ENCODE measurements around the gene CSTPP1.

- TF ChIP-seq CTCF (IDR thresholded peaks at IDR 0.05; ENCODE audit: poor library complexity, severe bottlenecking) (no peak), EZH2 (IDR thresholded peaks at IDR 0.05; ENCODE audit: borderline replicate concordance, insufficient read depth, low read length, poor library complexity, severe bottlenecking) (no peak)
Measured at GRCh38 chr11:47020793-47021526, 84.4 kb downstream of the CSTPP1 start.
